Choroid plexus epithelial cell (primary cell): ENCODE measurements around the gene SEMA4B.

Experiments
- DNase-seq: peaks from one replicate; pipeline ENCODE4 v3.0.0-alpha.2; 2010; ENCODE audit warnings: low read depth
- H3K4me3 ChIP-seq: 2 replicates; pipeline ENCODE4 v1.5.1; 2011; ENCODE audit warnings: low read depth, mild to moderate bottlenecking, control low read depth, low read length, moderate library complexity
- TF ChIP-seq, protein P1 (sequence below): conservative IDR thresholded peaks from 2 replicates; pipeline ENCODE4 v1.5.1; 2011; ENCODE audit warnings: low read depth, mild to moderate bottlenecking, control low read depth, inconsistent platforms, low read length, moderate library complexity

The SEMA4B gene

GRCh38 chr15:90190606-90191343 lies 10.4 kb upstream of the SEMA4B start:
- TF ChIP-seq, protein P1, sequence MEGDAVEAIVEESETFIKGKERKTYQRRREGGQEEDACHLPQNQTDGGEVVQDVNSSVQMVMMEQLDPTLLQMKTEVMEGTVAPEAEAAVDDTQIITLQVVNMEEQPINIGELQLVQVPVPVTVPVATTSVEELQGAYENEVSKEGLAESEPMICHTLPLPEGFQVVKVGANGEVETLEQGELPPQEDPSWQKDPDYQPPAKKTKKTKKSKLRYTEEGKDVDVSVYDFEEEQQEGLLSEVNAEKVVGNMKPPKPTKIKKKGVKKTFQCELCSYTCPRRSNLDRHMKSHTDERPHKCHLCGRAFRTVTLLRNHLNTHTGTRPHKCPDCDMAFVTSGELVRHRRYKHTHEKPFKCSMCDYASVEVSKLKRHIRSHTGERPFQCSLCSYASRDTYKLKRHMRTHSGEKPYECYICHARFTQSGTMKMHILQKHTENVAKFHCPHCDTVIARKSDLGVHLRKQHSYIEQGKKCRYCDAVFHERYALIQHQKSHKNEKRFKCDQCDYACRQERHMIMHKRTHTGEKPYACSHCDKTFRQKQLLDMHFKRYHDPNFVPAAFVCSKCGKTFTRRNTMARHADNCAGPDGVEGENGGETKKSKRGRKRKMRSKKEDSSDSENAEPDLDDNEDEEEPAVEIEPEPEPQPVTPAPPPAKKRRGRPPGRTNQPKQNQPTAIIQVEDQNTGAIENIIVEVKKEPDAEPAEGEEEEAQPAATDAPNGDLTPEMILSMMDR = no peak
- H3K4me3 ChIP-seq = no peak overlapping the region
- no peak for DNase-seq

- no peak for DNase-seq
- TF ChIP-seq, protein P1 = no peak
- H3K4me3 ChIP-seq = no peak overlapping the region
Measured at GRCh38 chr15:90191344-90191687, 9.8 kb upstream of the SEMA4B start.

DNA sequence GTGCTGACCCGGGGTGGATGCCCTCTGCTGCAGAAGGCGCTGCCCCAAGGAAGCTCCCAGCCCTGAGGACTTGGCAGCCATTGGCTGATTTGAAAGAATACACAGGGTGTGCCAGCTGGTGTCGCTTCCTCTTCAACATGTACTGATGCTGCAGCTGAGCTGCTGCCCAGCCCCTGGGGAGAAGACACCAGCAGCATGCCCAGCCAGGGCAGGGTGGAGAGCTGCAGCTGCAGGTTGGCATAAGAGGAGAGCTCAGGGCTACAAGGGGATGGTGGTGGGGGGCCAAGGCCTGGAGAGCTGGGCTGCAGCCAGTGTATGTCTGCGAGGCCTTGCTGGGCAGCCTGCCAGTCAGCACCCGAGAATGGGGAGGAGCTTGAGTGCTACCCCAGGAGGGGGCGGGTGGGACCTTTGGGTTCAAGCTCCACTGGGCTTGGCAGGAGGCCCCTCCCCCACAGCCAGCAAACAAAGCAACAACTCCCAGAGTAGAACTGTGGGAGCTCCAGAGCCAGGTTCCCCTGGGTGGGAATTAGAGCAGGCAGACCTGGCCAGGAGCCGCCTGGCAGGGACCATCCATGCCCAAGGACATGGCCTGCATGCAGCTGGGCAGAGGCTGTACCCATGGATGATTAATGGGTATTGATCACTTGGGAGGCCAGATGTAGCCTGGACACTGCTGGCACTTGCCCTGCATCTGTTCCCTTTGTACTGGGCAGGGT lies 9.2 kb upstream of the SEMA4B start:
- H3K4me3 ChIP-seq = no peak overlapping the region
- peak; percentile 64 for DNase-seq
- TF ChIP-seq, protein P1 = no peak

- TF ChIP-seq, protein P1 = no peak
- no peak for DNase-seq
- no peak overlapping the region for H3K4me3 ChIP-seq
Measured at GRCh38 chr15:90192961-90193786, 8.0 kb upstream of the SEMA4B start.

DNA sequence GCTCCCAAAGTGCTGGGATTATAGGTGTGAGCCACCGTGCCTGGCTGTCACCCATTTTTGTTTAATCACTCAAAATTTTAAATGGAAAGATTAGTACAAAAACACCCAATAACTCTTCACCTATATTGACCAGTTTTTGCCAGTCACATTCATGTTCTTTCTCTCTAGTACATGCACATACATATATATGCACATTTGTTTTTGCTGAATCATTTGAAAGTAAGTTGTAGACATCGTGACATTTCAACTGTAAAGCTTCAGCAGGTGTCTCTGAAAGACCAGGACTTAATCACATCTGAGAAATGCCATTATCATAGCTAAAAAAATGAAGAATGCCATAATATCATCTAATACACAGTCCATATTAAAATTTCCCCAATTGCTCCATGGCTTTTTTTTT lies 6.5 kb upstream of the SEMA4B start:
- DNase-seq = no peak
- TF ChIP-seq, protein P1 = no peak
- no peak overlapping the region for H3K4me3 ChIP-seq

DNA sequence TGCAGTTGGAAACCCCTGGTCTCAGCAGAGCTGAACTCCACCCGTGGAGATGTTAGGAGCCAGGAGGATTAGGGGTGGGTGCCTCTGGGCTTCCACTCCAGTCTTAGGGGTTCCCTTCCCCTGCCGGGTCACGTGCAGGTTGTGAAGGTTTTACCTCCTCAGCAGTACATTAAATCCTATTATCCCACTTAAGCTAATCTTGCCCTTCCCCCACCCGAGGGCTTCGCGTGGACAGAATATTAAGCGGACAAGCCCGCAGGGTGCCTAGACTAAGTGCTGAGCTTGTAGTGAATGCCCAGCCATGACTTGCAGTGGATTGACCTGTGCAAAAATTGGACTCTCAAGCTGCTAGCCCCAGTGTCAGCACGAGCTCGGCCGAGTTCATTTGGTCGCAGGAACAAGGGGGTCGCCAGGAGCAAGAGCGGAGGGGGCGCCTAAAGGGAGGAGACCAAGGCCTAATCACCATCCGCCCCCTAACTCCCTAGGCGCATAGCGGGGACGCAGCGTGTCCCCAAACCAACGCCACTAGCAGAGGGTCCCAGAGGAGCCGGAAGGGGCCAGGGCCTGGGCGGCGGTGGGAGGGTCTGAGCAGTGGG lies 498 bp upstream of the SEMA4B start:
- no peak for DNase-seq
- H3K4me3 ChIP-seq = peak overlapping the region; percentile 73
- TF ChIP-seq, protein P1 = no peak
